Mucosa of rectum (tissue), 2 donors: Measurements from ENCODE around the gene CNN3.

ENCODE experiments used
- H3K27ac ChIP-seq, 2 donors: one replicate each; pipeline ENCODE4 v1.7.0; 2013; ENCODE audit warnings: inconsistent platforms in 2 of 2, low read depth in 2 of 2, low read length in 2 of 2
- H3K27me3 ChIP-seq, 2 donors: one replicate each; pipeline ENCODE4 v1.7.0; 2013; ENCODE audit warnings: low read length in 2 of 2; ENCODE audit not compliant: control insufficient read depth in 2 of 2, insufficient read depth in 2 of 2
- H3K36me3 ChIP-seq, 2 donors: one replicate each; pipeline ENCODE4 v1.7.0; 2013; ENCODE audit warnings: low read length in 2 of 2; ENCODE audit not compliant: control insufficient read depth in 2 of 2, insufficient read depth in 2 of 2
- H3K4me1 ChIP-seq, 2 donors: one replicate each; pipeline ENCODE4 v1.7.0; 2013; ENCODE audit warnings: low read length in 2 of 2, mild to moderate bottlenecking in 1 of 2; ENCODE audit not compliant: control insufficient read depth in 2 of 2, insufficient read depth in 2 of 2
- H3K4me3 ChIP-seq, 2 donors: one replicate each; pipeline ENCODE4 v1.7.0; 2013; ENCODE audit warnings: low read length in 2 of 2
- H3K9ac ChIP-seq, 2 donors: one replicate each; pipeline ENCODE4 v1.7.0; 2013; ENCODE audit warnings: low read length in 2 of 2, low read depth in 1 of 2, mild to moderate bottlenecking in 1 of 2
- H3K9me3 ChIP-seq, 2 donors: one replicate each; pipeline ENCODE4 v1.7.0; 2013; ENCODE audit warnings: low read length in 2 of 2; ENCODE audit not compliant: control insufficient read depth in 2 of 2
- donor health status: healthy.
- donor health status: Normal muscosa, but diverticular disease.

CNN3 gene

DNA sequence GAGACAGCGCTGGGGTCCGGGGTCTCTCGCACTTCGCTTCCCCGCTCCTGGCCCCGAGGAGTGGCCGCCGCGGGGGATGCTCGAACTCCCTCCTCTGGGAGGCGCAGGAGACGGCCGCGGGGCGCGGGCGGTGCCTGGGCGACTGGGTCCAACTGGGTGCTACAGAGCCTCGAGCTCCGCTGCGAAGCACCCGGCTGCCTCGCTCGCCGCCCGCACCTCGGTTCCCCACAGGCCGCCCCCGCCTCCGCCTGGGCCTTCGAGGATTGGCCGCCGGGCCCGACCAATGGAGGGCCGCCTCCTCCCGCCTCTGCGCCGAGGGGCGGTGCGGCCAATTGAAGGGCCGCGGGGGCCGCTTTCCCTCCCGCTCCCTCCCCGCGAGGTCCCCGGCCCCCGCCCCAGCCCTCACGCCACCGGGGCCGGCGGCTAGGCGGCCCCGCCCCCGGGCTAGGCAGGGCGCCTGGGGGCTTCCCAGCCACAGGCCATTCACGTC lies at the start of gene CNN3:
Gene CNN3, minus strand, starts transcription at position 196 of the 490 bp plus-strand sequence. CDS start 216 bp downstream, outside the sequence.
- Histone ChIP-seq H3K4me3 (peak within 1 kb of the TSS; percentile 85 to 89), H3K27me3 (no peaks in the 10 kb centered on the region), H3K27ac (peak within 1 kb of the TSS; percentile 93 to 95), H3K9me3 (no peaks in the 10 kb centered on the region), H3K9ac (peak within 1 kb of the TSS; percentile 77 to 95), H3K36me3 (no peaks in the 10 kb centered on the region), H3K4me1 (peaks cover 22 to 49% of the 10 kb centered on the region in 2 donors)

DNA sequence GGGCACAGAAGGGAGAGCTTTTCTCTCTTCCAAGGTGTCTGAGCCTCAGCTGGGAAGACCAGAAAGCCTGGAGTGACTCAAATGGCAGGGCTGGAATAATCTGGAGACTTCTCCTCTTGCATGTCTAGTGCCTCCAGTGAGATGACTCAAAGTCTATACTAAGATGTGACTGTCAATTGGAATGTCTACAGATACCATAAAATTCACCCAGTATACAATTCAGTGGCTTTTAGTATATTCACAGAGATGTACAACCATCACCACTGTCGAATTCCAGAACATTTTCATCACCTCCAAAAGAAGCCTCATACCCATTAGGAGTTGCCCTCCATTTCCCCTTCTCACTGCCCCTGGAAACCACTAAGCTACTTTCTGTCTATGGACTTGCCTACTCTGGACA lies 47.9 kb upstream of the CNN3 start:
- Histone ChIP-seq H3K9ac (no peak overlapping the region), H3K27ac (peak overlapping the region in 1 of 2 donors; percentile 6), H3K4me3 (no peak overlapping the region), H3K9me3 (no peaks in the 10 kb centered on the region), H3K4me1 (peaks cover 2% of the 10 kb centered on the region in 2 donors), H3K27me3 (no peaks in the 10 kb centered on the region), H3K36me3 (no peaks in the 10 kb centered on the region)

DNA sequence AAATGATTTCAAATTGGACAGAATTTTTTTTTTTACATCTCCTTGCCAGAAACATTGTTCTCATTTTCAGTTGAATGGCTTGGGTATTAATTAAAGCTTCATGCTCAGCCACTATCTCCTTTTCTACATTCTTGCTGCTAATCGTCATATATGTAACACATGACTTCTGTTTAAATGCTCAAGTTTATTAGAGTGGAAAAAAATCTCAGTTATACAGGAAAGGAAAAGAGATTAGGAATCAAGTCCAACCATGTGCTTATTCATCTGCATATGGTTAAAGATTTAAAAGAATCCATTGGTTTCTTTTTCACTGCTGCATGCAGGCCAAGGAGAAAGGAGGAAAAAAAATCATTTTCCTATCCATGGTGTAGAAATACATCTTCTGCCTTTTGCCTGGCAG lies 47.3 kb upstream of the CNN3 start:
- H3K36me3 ChIP-seq: no peaks in the 10 kb centered on the region
- H3K27me3 ChIP-seq: no peaks in the 10 kb centered on the region
- peak overlapping the region in 1 of 2 donors; percentile 6 for H3K27ac ChIP-seq
- H3K4me1 ChIP-seq: peaks cover 0 to 2% of the 10 kb centered on the region in 2 donors
- no peaks in the 10 kb centered on the region for H3K9me3 ChIP-seq
- H3K4me3 ChIP-seq: no peak overlapping the region
- H3K9ac ChIP-seq: no peak overlapping the region

DNA sequence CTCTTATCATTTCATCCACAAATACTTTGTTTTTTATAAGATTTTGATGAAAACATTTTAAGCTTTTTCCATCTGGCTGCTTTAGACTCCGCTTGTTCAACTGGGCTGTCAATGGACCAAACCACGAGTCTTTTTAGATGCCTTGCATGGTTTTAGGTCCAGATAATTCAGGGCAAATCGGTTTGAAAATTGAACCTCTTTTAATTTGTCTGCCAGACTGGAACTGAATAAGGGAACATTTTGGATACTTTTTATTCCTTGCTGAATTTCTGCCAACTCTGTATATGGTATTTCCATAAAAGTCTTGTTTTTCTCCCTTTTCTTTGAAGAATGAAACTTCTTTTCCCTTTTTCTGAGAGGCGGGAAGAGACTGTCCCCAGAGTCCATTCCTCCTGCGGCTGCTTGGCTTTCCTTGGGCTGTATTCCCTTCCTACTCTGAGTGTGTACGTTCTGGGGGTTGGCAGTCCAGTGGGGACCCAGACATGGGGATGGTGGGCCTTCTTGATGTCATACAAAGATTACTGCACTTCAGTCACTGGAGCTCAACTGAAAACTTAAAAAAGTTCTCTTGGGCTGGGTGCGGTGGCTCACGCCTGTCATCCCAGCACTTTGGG lies 46.5 kb upstream of the CNN3 start:
- peak overlapping the region in 1 of 2 donors; percentile 51 for H3K27ac ChIP-seq

DNA sequence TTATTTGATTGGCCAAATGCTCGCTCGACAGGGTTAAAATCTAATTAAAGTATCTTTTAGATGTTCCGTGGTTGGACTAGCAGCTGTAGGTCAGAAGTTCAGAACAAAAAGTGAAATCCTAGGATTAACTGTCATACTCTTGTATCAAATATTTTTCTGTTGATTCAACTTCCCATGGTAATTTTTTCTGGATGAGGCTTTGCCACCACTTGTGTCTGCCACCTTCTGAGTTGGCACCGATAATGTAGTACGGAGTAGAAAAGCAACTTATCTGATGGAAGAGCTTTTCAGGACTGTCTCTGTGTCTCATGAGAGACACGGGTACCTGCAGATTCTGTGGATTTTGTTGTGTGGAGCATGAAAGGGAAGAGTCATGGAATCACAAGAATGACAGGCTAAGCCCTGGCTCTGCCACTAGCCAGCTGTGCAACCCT lies 44.6 kb upstream of the CNN3 start:
- Histone ChIP-seq H3K9me3 (no peaks in the 10 kb centered on the region), H3K4me3 (no peak overlapping the region), H3K27ac (no peak overlapping the region), H3K27me3 (no peaks in the 10 kb centered on the region), H3K4me1 (no peaks in the 10 kb centered on the region), H3K36me3 (no peaks in the 10 kb centered on the region), H3K9ac (no peak overlapping the region)

More for the DNA sequence above, 46.5 kb upstream of the CNN3 start:
- H3K9ac ChIP-seq: no peak overlapping the region
- H3K27me3 ChIP-seq: no peaks in the 10 kb centered on the region
- peaks cover 0 to 2% of the 10 kb centered on the region in 2 donors for H3K4me1 ChIP-seq
- no peaks in the 10 kb centered on the region for H3K36me3 ChIP-seq
- no peak overlapping the region for H3K4me3 ChIP-seq
- H3K9me3 ChIP-seq: no peaks in the 10 kb centered on the region

DNA sequence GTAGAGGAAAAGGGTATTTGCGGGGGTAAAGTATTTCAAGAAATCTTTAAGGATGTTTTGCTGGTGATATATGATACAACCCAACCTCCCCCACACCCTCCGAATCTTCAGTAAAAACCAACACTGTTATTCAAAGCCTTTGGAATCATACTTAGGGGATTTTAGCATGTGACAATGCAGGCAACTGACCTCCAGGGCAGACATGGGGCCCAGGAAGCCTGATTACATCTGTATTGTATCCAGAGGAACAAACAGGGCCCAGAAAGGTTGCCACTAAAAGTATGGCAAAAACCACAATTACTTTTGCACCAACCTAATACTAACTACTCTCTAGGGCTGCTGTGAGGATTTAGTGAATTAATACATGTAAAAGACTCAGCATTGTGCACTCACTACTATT lies 43.9 kb upstream of the CNN3 start:
- H3K4me1 ChIP-seq: no peaks in the 10 kb centered on the region
- no peaks in the 10 kb centered on the region for H3K36me3 ChIP-seq
- no peak overlapping the region for H3K4me3 ChIP-seq
- no peaks in the 10 kb centered on the region for H3K27me3 ChIP-seq
- H3K27ac ChIP-seq: no peak overlapping the region
- no peak overlapping the region for H3K9ac ChIP-seq
- H3K9me3 ChIP-seq: no peaks in the 10 kb centered on the region

DNA sequence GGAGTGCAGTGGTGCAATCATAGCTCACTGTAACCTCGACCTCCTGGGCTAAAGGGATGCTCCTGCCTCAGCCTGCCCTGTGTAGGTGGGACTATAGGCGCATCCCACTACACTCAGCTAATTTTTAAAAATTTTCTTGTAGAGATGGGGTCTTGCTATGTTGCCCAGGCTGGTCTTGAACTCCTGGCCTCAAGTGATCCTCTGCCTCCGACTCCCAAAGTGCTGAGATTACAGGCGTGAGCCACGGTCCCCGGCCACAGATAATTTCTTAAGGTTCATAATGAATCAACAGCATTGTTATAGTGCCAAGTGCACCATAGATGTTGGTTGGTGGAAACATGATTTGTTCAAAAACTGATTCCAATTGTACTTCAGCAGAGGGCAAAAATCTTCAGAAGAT lies 42.2 kb upstream of the CNN3 start:
- Histone ChIP-seq H3K9me3 (no peaks in the 10 kb centered on the region), H3K4me1 (no peaks in the 10 kb centered on the region), H3K4me3 (no peak overlapping the region), H3K27me3 (no peaks in the 10 kb centered on the region), H3K9ac (no peak overlapping the region), H3K36me3 (no peaks in the 10 kb centered on the region), H3K27ac (no peak overlapping the region)

DNA sequence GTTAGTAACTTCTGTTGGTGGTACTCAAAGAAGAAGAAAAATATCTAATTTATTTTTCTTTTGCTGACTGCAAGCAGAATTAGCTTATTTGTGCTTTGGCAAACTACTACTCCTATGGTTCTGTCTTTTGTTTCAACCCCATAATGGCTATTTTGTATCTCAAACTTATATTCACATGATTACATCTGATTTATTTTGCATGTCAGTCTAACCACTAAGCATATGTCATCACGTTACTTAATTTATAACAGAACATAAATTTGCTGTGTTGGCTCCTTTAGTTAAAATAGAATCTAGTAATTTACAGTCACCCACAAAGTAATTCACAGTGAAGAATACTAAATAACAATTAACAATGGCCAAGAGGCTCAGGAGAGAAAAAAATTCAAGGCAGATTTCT lies 39.1 kb upstream of the CNN3 start:
- Histone ChIP-seq H3K4me3 (no peak overlapping the region), H3K9ac (no peak overlapping the region), H3K4me1 (peaks cover 8 to 11% of the 10 kb centered on the region in 2 donors), H3K9me3 (no peaks in the 10 kb centered on the region), H3K36me3 (no peaks in the 10 kb centered on the region), H3K27me3 (no peaks in the 10 kb centered on the region), H3K27ac (no peak overlapping the region)

DNA sequence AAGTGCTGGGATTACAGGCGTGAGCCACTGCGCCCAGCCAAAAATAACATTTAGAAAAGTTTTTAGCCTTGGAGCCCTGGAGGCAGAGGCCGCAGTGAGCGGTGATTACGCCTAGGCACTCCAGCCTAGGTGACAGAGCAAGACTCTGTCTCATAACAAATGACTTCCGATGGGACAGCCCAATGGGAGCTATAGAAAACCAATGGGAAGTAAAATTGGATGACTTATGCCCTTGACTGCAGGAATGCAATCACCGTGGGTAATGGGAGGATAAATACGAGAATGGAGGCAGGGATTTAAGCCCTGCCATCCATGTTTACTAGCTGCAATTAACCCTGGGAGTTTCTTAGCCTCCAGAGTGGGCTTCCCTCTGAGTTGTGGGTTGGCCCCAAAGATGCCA lies 37.0 kb upstream of the CNN3 start:
- Histone ChIP-seq H3K36me3 (no peaks in the 10 kb centered on the region), H3K9ac (no peak overlapping the region), H3K27ac (no peak overlapping the region), H3K27me3 (no peaks in the 10 kb centered on the region), H3K4me1 (peaks cover 9 to 11% of the 10 kb centered on the region in 2 donors), H3K9me3 (no peaks in the 10 kb centered on the region), H3K4me3 (no peak overlapping the region)

DNA sequence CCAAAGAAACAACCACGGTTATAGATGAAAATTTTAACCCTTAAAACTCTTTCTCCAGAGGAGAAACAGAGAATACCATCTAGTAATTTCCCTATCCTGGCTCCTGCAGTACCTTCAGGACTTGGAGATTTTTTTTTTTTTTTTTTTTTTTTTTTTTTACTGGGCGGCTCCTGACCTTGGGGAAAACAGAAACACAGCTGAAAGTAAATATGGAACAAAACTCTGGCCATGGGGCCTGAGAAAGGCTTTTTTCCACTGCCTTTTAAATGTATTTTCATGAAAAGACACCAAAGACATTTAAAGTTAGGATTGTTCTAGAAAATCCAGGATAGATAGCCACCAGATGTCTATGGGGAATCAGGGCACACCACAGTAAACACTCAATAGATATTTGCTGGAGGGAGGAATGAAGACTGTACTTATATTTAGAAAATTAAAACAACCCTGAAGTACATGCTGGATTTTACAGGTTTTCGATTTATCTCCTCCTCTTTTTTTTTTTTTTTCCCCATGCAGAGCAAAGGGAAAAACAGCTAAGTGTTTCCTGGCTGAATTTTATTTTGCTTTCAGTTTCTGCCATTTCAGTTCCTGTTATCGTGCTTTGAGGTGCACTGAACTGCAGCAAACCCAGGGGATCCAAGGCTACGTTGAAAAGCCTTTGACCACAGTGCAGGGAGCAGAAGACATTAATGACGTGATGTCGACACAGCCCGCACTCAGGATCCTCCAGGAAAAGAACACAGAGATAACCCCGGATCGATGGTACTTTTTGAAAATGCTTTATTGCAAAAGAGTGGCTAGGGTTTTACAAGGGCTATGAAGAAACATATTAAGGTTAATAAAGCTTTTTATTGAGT lies 35.7 kb upstream of the CNN3 start:
- peak overlapping the region; percentile 48 to 68 for H3K9ac ChIP-seq
- H3K9me3 ChIP-seq: no peaks in the 10 kb centered on the region
- no peaks in the 10 kb centered on the region for H3K36me3 ChIP-seq
- peak overlapping the region; percentile 77 to 88 for H3K27ac ChIP-seq
- no peaks in the 10 kb centered on the region for H3K27me3 ChIP-seq
- H3K4me3 ChIP-seq: peak overlapping the region; percentile 59 to 69
- peaks cover 9 to 11% of the 10 kb centered on the region in 2 donors for H3K4me1 ChIP-seq
